ENCODE data around the gene PPP1R26. TPM values are rescaled to one million over a fixed set of nuclear protein-coding genes. Genes with fewer than 3 reads are reported as not detected.

Gene PPP1R26
- total and polyA plus RNA-seq, 2 experiments from 2014 or later = 25.9 to 62.2 TPM

- no peak overlapping the region for H3K4me3 ChIP-seq
- no peaks in the 10 kb centered on the region for H3K36me3 ChIP-seq
- peaks cover 39% of the 10 kb centered on the region for H3K4me1 ChIP-seq (ENCODE audit: low read depth)
- TF ChIP-seq CTCF (IDR thresholded peaks at IDR 0.05; ENCODE audit: low read depth, low read length) = no peak
- H3K27me3 ChIP-seq = no peaks in the 10 kb centered on the region
- peak overlapping the region; percentile 88 for H3K27ac ChIP-seq
- DNase-seq (ENCODE audit: low read depth in 1 of 2, low spot score in 1 of 2) = no peak
- H3K9me3 ChIP-seq (ENCODE audit: low read depth) = no peaks in the 10 kb centered on the region
Measured at GRCh38 chr9:135473972-135474543, 5.5 kb upstream of the PPP1R26 start.

DNA sequence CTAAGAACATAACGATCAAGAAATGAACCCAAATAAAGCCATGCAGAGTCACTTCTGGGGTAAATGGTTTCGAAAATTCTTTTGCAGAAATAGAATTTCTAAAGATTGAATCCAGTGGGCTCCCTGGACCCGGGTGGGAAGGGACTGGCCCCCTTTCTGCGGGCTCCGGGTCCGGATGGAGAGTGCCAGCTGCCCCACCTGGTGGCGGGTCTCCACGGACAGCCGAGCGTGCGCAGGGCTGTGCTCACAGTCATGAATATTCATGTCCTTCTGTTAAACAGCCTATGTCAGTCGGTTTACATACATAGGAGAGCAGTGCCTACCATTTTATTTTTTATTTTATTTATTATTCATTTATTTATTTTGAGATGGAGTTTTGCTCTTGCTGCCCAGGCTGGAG, 4.7 kb upstream of the PPP1R26 start:
- peak; percentile 21 to 72 for DNase-seq (ENCODE audit: low read depth in 1 of 2, low spot score in 1 of 2)
- peak; percentile 44 for TF ChIP-seq CTCF (IDR thresholded peaks at IDR 0.05; ENCODE audit: low read depth, low read length)
- Histone ChIP-seq H3K9me3 (ENCODE audit: low read depth) (no peaks in the 10 kb centered on the region), H3K36me3 (no peaks in the 10 kb centered on the region), H3K27ac (no peak overlapping the region), H3K27me3 (no peaks in the 10 kb centered on the region), H3K4me3 (no peak overlapping the region), H3K4me1 (ENCODE audit: low read depth) (peaks cover 33% of the 10 kb centered on the region)

- no peak for TF ChIP-seq CTCF (IDR thresholded peaks at IDR 0.05; ENCODE audit: low read depth, low read length)
- Histone ChIP-seq H3K9me3 (ENCODE audit: low read depth) (no peaks in the 10 kb centered on the region), H3K27ac (no peak overlapping the region), H3K27me3 (no peaks in the 10 kb centered on the region), H3K36me3 (no peaks in the 10 kb centered on the region), H3K4me1 (ENCODE audit: low read depth) (peaks cover 35% of the 10 kb centered on the region), H3K4me3 (no peak overlapping the region)
- DNase-seq (ENCODE audit: low read depth in 1 of 2, low spot score in 1 of 2) = peak in 1 of 2 donors; percentile 48
Measured at GRCh38 chr9:135476561-135477355, 2.8 kb upstream of the PPP1R26 start.

DNA sequence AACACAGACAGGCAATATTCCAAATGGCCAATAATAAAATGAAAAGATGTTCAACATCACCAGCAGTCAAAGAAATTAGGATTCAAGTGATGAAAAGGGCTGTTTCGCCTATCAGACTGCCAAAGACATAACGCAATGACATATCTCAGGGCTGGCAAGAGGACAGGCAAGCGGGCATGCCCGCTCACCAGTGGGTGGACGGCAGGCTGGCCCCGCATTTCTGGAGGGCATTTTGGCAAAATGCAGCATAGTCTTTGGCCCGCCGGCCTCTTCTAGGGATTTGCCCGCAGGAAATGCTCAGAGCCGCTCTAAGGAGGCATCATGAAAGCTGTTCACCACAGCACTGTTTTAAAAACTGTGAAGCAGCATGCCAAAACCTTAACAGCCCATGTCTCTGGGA, 1.4 kb upstream of the PPP1R26 start:
- H3K4me1 ChIP-seq (ENCODE audit: low read depth) = peaks cover 21% of the 10 kb centered on the region
- TF ChIP-seq CTCF (IDR thresholded peaks at IDR 0.05; ENCODE audit: low read depth, low read length) = no peak
- H3K9me3 ChIP-seq (ENCODE audit: low read depth) = no peaks in the 10 kb centered on the region
- no peak overlapping the region for H3K27ac ChIP-seq
- no peak overlapping the region for H3K4me3 ChIP-seq
- no peak for DNase-seq (ENCODE audit: low read depth in 1 of 2, low spot score in 1 of 2)
- H3K27me3 ChIP-seq = no peaks in the 10 kb centered on the region
- no peaks in the 10 kb centered on the region for H3K36me3 ChIP-seq

- Histone ChIP-seq H3K36me3 (peaks cover 5% of the 10 kb centered on the region), H3K9me3 (ENCODE audit: low read depth) (no peaks in the 10 kb centered on the region), H3K4me3 (peak overlapping the region; percentile 59), H3K27me3 (no peaks in the 10 kb centered on the region), H3K4me1 (ENCODE audit: low read depth) (peaks cover 13% of the 10 kb centered on the region), H3K27ac (peak overlapping the region; percentile 74)
- peak; percentile 20 to 68 for DNase-seq (ENCODE audit: low read depth in 1 of 2, low spot score in 1 of 2)
- peak; percentile 23 for TF ChIP-seq CTCF (IDR thresholded peaks at IDR 0.05; ENCODE audit: low read depth, low read length)
Measured at GRCh38 chr9:135478829-135479468, 633 bp upstream of the PPP1R26 start.

Measured in cardiac muscle cell (in vitro differentiated cells and primary cell).